ENCODE data around the gene TMEM182. TPM values are rescaled to one million over a fixed set of nuclear protein-coding genes. Genes with fewer than 3 reads are reported as not detected.

Gene TMEM182
- total and polyA plus RNA-seq, 2 of the 4 experiments (the other 2 are of a cell fraction) = 1.3 to 1.4 TPM

GRCh38 chr2:102743259-102743658 is 18.6 kb upstream of the TMEM182 start:
- in situ Hi-C loops (cut with MboI; ENCODE audit: low sequenced_read_pairs) = no loop called here
- Histone ChIP-seq H2AFZ (replicated peaks; ENCODE audit: low read length, poor library complexity) (no peak overlapping the region), H2BK120ac (ENCODE audit: low read depth, low read length) (no peak overlapping the region), H2AK9ac (replicated peaks; ENCODE audit: low read depth, low read length, poor library complexity) (no peak overlapping the region), H3K36me3 (ENCODE audit: control insufficient read depth, insufficient read depth, low read length) (no peaks in the 10 kb centered on the region), H4K91ac (ENCODE audit: insufficient read depth, low read depth, low read length) (no peak overlapping the region), H3K4me2 (ENCODE audit: low read depth, low read length) (no peak overlapping the region), H3K56ac (ENCODE audit: extremely low read depth, insufficient read depth, low read length) (no peak overlapping the region), H3K18ac (ENCODE audit: low read depth, low read length) (no peak overlapping the region), H4K20me1 (ENCODE audit: insufficient read depth, low read length) (no peaks in the 10 kb centered on the region), H3K4ac (ENCODE audit: low read depth, low read length) (no peak overlapping the region), H3K79me1 (ENCODE audit: low read depth in 1 of 2, low read length in 2 of 2) (no peaks in the 10 kb centered on the region), H3K4me1 (ENCODE audit: control insufficient read depth, insufficient read depth, low read length) (no peaks in the 10 kb centered on the region), H3K27me3 (ENCODE audit: control insufficient read depth, insufficient read depth, low read length) (no peaks in the 10 kb centered on the region), H3K9me1 (ENCODE audit: insufficient read depth, low read length) (no peaks in the 10 kb centered on the region), H4K5ac (ENCODE audit: low read depth, low read length) (no peak overlapping the region), H2AK5ac (ENCODE audit: low read depth, low read length) (no peak overlapping the region), H2BK5ac (ENCODE audit: low read depth, low read length, poor library complexity, severe bottlenecking) (no peak overlapping the region), H3K9me3 (ENCODE audit: control insufficient read depth, insufficient read depth, low read length) (no peaks in the 10 kb centered on the region), H3K14ac (replicated peaks; ENCODE audit: low read depth, low read length) (no peak overlapping the region), H3K23ac (ENCODE audit: low read depth, low read length) (no peak overlapping the region), H2BK20ac (ENCODE audit: low read depth, low read length) (no peak overlapping the region), H2BK15ac (ENCODE audit: low read depth, low read length) (no peak overlapping the region), H3K4me3 (ENCODE audit: insufficient read depth, low read depth, low read length) (no peak overlapping the region), H3K9ac (ENCODE audit: low read depth, low read length) (no peak overlapping the region), H3K27ac (ENCODE audit: insufficient read depth, low read length) (no peak overlapping the region), H4K8ac (ENCODE audit: low read depth in 2 of 2, low read length in 2 of 2) (no peak overlapping the region)
- no CpG with 5 or more reads among the region's 3 CpGs for WGBS, 2 experiments (ENCODE audit: extremely low coverage in 2 of 2, insufficient read length in 1 of 2)
- no peak for DNase-seq
- ChIA-PET CTCF (interaction anchor here (0.6 kb wide), 1 partner anchor 13 kb away, joined by 5 read pairs; no protein-coding TSS in a partner anchor), POLR2A (ENCODE audit: unreplicated experiment) (no interaction called here)
- no TSS peak for BruUV-seq (replicated peaks)
- no peak for ATAC-seq (ENCODE audit: low read depth)
- intact Hi-C loops (cut with micrococcal nuclease) = no loop called here
- dilution Hi-C loops (cut with HindIII; ENCODE audit: low sequenced_read_pairs, unreplicated experiment) = no loop called here
- TF ChIP-seq RAD21 (IDR thresholded peaks at IDR 0.05; ENCODE audit: low read length) (no peak), MAFK (IDR thresholded peaks at IDR 0.05; ENCODE audit: low read depth, low read length) (no peak), BHLHE40 (IDR thresholded peaks at IDR 0.05; ENCODE audit: low read depth, low read length) (no peak)

Data from IMR-90 (cell line).